PC-3 (cell line): Measurements from ENCODE around the gene FAM222A. TPM values are rescaled to one million over a fixed set of nuclear protein-coding genes. Genes with fewer than 3 reads are reported as not detected.

Source experiments
- ATAC-seq: fragments of 200-7000 bp; cut with Tn5 transposase; 2 replicates; pipeline ENCODE4 v1.9.1; 2020; ENCODE audit warnings: mild to moderate bottlenecking, moderate library complexity
- BruUV-seq: library from RNA; stranded (reverse); fragments of 400-500 nt; replicated peaks from 2 replicates; lab custom pipeline; 2021; lab: Mats Ljungman, UMichigan
- CTCF ChIA-PET: fragments of 300-600 bp; sonication (Branson Sonifier 250); formaldehyde crosslinking; loops from one replicate; lab custom pipeline; 2022; ENCODE audit warnings: antibody characterized with exemption; lab: Charles Lee
- POLR2A ChIA-PET: fragments of 300-600 bp; sonication (Branson Sonifier 250); formaldehyde crosslinking; loops from one replicate; lab custom pipeline; 2022; ENCODE audit warnings: antibody characterized with exemption; ENCODE audit not compliant: unreplicated experiment; lab: Charles Lee
- DNase-seq: peaks from one replicate; pipeline ENCODE4 v3.0.0-alpha.2; 2015
- H2AFZ ChIP-seq: fragments of 300-600 bp; sonication (generic); 2 replicates; pipeline ENCODE4 v1.6.0; 2016; ENCODE audit warnings: antibody characterized with exemption, low read length
- H3F3A ChIP-seq: fragments of 300-600 bp; sonication (generic); one replicate; pipeline ENCODE4 v1.6.0; 2017; ENCODE audit warnings: antibody characterized with exemption, low read length, control low read depth, mild to moderate bottlenecking; ENCODE audit not compliant: unreplicated experiment
- H3K27ac ChIP-seq: fragments of 300-600 bp; sonication (generic); 2 replicates; pipeline ENCODE4 v1.5.1; 2016; ENCODE audit warnings: mild to moderate bottlenecking, low read length
- H3K27me3 ChIP-seq: fragments of 300-600 bp; sonication (generic); 2 replicates; pipeline ENCODE4 v1.6.1; 2016; ENCODE audit warnings: low read length, mixed read lengths
- H3K36me3 ChIP-seq: fragments of 300-600 bp; sonication (generic); 2 replicates; pipeline ENCODE4 v1.6.1; 2016; ENCODE audit warnings: low read depth, mixed run types, low read length, mixed read lengths
- H3K4me1 ChIP-seq: fragments of 300-600 bp; sonication (generic); 2 replicates; pipeline ENCODE4 v1.5.1; 2016; ENCODE audit warnings: low read length; ENCODE audit not compliant: insufficient read depth
- H3K4me2 ChIP-seq: fragments of 300-600 bp; sonication (generic); 2 replicates; pipeline ENCODE4 v1.6.0; 2016; ENCODE audit warnings: low read length
- H3K4me3 ChIP-seq: fragments of 300-600 bp; sonication (generic); 2 replicates; pipeline ENCODE4 v1.5.1; 2016; ENCODE audit warnings: mild to moderate bottlenecking, low read length, mixed read lengths
- H3K79me2 ChIP-seq: fragments of 300-600 bp; sonication (generic); 2 replicates; pipeline ENCODE4 v1.6.1; 2017; ENCODE audit warnings: low read length, mixed read lengths
- H3K9ac ChIP-seq: fragments of 300-600 bp; sonication (generic); 2 replicates; pipeline ENCODE4 v1.6.0; 2016; ENCODE audit warnings: mild to moderate bottlenecking, low read length
- H3K9me2 ChIP-seq: fragments of 300-600 bp; sonication (generic); replicated peaks from 2 replicates; pipeline ENCODE4 v1.6.1; 2016; ENCODE audit warnings: mixed run types, low read length, mixed read lengths
- H3K9me3 ChIP-seq: fragments of 300-600 bp; sonication (generic); 2 replicates; pipeline ENCODE4 v1.6.1; 2016; ENCODE audit warnings: low read length, mixed read lengths
- H4K20me1 ChIP-seq: fragments of 300-600 bp; sonication (generic); 2 replicates; pipeline ENCODE4 v1.6.1; 2016; ENCODE audit warnings: low read length, mixed read lengths
- CTCF ChIP-seq: fragments of 300-600 bp; sonication (generic); conservative IDR thresholded peaks from 2 replicates; pipeline ENCODE4 v1.5.1; 2017; ENCODE audit warnings: antibody characterized with exemption, low read depth, mild to moderate bottlenecking, low read length
- EZH2 ChIP-seq: fragments of 300-600 bp; sonication (generic); IDR thresholded peaks from one replicate; pipeline ENCODE4 v1.6.1; 2017; ENCODE audit warnings: antibody characterized with exemption, mild to moderate bottlenecking, low read length; ENCODE audit not compliant: unreplicated experiment
- EZH2phosphoT487 ChIP-seq: fragments of 300-600 bp; sonication (generic); IDR thresholded peaks from 2 replicates; pipeline ENCODE4 v1.6.1; 2018; ENCODE audit warnings: mild to moderate bottlenecking, antibody characterized with exemption, low read length, borderline replicate concordance
- intact Hi-C: fragments of 100-400 bp; cut with micrococcal nuclease; formaldehyde crosslinking; loops from 2 replicates; pipeline ENCODE4 v1.9.0; 2023
- total RNA-seq: library from RNA; depleted of rRNA; stranded (reverse); fragments of >200 nt; gene quantifications from 2 replicates; pipeline ENCODE4 v1.2.3, GENCODE V29; 2014

Gene FAM222A
- total RNA-seq, 1 experiment from 2014 or later: 11.7 TPM

DNA sequence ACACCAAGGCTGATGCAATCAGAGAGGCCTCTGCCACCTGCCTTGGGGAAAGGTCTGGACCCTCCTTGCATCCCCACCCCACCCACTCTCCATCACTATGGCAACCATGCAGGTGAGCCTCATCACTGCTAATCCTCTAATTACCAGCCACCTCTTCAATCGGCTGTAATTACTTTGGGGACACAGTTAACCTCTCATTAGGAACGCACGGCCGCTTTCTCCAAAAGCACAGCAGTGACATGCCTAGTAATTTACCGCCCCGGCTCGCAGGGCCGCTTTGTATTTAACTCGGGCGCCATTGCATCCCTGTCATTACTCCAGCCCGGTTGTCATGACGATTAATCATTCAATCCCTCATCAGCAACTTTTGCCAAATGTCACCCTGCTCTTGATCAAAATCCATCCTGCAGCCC lies 36.3 kb upstream of the FAM222A start:
- ChIA-PET POLR2A (no interaction called here), CTCF (no interaction called here)
- no peak overlapping the region for H3K27ac ChIP-seq
- no peaks in the 10 kb centered on the region for H3K27me3 ChIP-seq
- BruUV-seq: no TSS peak
- no peaks in the 10 kb centered on the region for H3K9me2 ChIP-seq
- H4K20me1 ChIP-seq: no peaks in the 10 kb centered on the region
- no peaks in the 10 kb centered on the region for H3K79me2 ChIP-seq
- H3F3A ChIP-seq: no peaks in the 10 kb centered on the region
- no peak overlapping the region for H3K9ac ChIP-seq
- H3K4me1 ChIP-seq: peaks cover 23% of the 10 kb centered on the region
- no peak for DNase-seq
- no peak overlapping the region for H3K4me2 ChIP-seq
- H2AFZ ChIP-seq: no peak overlapping the region
- no peak for ATAC-seq
- H3K9me3 ChIP-seq: no peaks in the 10 kb centered on the region
- no peak overlapping the region for H3K4me3 ChIP-seq
- no peaks in the 10 kb centered on the region for H3K36me3 ChIP-seq
- intact Hi-C loops: no loop called here
- TF ChIP-seq EZH2phosphoT487 (no peak), CTCF (no peak), EZH2 (no peak)

DNA sequence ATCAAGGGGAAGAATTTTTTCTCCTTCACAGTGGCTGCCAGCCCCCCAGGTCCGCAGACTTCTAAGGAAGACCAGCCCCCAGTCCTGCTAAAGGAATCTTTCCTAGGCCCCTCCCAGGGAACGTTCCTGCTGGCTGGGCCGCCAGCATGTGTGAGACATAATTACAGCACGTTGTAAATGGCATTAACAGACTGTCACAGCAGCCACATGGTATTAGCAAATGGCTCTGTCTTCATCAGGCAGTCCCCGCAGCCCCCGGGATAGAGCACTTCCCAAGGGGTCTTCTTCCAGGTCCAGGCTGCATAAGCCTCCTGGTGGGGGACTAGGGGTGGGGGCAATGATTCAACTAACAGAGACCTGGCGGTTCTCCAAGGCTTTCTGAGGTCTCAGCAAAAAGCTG lies 34.9 kb upstream of the FAM222A start:
- intact Hi-C loops: no loop called here
- ChIA-PET CTCF (no interaction called here), POLR2A (no interaction called here)

More for the DNA sequence above, 34.9 kb upstream of the FAM222A start:
- Histone ChIP-seq H3K9me2 (no peaks in the 10 kb centered on the region), H3K9ac (no peak overlapping the region), H4K20me1 (no peaks in the 10 kb centered on the region), H3K36me3 (no peaks in the 10 kb centered on the region), H3K79me2 (no peaks in the 10 kb centered on the region), H3F3A (no peaks in the 10 kb centered on the region), H3K4me1 (peaks cover 19% of the 10 kb centered on the region), H3K4me2 (no peak overlapping the region), H3K9me3 (no peaks in the 10 kb centered on the region), H3K27ac (no peak overlapping the region), H2AFZ (no peak overlapping the region), H3K4me3 (no peak overlapping the region), H3K27me3 (no peaks in the 10 kb centered on the region)
- BruUV-seq: no TSS peak
- TF ChIP-seq EZH2phosphoT487: no peak
- no peak for TF ChIP-seq CTCF
- TF ChIP-seq EZH2: no peak
- DNase-seq: no peak
- no peak for ATAC-seq
